Stimulated activated CD8-positive, alpha-beta memory T cell treated with anti-CD3 and anti-CD28 coated beads, Interleukin-7, amount 100 ng/mL, for 1 hour (primary cell): Measurements from ENCODE around the gene KIAA1549.

Source experiments
- DNase-seq, 2 donors: peaks; one replicate each; pipeline ENCODE4 v3.0.0-alpha.2; 2020; ENCODE audit warnings: low read depth in 2 of 2

Gene KIAA1549

DNA sequence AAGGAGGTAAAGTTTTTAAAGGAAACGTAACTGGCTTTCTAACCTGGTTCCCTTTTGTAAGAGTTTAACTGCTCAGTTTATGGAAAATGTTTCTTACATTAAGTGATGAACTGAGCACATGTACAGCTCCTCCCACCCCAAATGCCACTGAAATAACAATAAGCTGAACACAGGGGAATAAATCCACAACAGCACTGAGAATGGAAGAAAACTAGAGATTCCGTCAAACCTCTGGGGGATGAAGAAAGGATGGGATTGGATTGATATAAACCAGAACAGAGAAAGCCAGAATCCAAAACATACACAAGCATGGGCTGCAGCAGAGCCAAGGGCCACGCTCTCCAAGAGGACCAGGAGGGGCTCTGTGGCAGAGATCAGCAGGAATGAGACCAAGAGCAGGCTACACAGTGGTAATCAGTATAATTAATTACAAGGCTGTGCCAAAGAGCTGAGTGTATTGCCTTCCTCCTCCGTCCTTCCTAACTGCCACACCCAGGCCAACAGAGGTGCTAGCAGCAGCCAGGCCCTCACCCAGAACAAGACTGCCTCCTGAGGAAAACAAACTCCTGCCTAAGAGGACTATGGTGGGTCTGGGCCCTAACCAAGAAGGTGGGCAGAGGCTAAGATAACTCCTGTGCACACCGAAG is 73.9 kb downstream of the KIAA1549 start:
- DNase-seq: no peak

DNA sequence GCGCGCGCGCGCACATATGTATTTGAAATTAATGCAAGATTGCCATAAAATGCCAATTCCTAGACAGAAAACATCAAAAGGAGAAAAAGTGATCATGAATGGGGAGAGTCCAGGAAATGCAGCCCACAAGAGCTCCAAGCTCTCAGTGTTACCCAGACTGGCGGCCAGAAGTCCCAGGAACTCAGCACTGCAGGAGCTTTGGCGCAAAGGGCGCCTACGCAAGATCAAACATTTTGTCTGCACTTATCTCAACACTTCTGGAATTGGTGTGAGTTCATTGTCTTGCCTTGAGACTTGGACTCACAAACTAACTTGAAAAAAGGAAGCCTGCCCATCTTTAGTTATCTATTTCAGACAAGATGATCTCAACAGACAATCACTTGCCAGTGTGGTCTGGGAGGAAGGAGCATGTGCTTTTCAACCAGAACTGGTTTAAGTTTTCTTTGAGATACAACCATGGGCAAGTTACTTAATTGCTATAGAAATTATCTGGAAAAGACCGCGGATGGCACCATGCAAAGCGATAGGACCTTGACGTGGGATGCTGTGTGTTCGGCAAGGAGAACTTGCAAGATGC is 77.2 kb downstream of the KIAA1549 start:
- DNase-seq: no peak

DNA sequence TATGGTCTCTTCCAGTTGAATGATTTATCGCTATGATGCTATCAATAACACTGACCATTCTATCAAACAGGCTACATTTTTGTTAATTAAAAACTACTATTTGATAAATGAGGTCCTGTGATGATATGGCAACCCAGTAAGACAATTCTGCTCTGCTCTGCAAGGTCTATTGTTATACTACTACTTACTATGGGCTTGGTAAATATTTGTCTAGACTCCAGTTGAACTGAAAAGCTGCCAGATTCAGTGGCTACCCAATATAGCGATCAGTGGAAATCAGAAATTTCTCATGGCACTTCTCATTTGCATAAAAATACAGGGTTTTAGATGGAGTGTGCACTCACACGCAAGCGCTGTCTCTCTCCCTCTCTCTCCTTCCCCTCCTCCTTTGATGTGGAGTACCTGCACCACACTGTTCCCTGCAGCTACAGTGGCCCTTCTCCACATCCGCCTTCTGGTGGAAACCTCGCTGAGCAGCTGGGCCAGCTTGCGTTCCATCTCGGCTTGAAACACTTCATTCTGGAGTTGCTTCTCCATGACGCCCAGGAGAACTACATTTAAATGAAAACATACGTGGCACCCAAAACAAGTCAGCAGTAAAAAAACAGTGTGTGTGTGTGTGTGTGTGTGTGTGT is 77.9 kb downstream of the KIAA1549 start:
- peak in 1 of 2 donors; percentile 40 for DNase-seq

DNA sequence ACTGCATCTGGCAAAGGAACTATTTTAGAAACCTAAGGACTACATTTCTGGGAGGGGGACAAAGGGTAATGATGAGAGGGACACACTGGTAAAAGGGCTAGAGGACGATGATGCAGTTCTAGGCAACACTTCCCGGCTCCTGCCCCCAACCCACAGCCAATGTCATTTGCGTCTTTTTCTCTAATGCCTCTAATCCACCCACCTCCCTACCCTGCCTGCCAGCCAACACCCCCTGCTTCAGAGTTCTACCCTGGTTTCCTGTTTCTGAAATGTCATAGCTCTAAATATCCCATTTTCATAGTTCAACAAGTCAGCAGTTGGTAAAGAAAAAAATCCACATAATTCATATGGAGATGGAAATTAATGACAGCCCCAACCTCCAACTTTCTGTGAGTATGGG is 79.0 kb downstream of the KIAA1549 start:
- no peak for DNase-seq

DNA sequence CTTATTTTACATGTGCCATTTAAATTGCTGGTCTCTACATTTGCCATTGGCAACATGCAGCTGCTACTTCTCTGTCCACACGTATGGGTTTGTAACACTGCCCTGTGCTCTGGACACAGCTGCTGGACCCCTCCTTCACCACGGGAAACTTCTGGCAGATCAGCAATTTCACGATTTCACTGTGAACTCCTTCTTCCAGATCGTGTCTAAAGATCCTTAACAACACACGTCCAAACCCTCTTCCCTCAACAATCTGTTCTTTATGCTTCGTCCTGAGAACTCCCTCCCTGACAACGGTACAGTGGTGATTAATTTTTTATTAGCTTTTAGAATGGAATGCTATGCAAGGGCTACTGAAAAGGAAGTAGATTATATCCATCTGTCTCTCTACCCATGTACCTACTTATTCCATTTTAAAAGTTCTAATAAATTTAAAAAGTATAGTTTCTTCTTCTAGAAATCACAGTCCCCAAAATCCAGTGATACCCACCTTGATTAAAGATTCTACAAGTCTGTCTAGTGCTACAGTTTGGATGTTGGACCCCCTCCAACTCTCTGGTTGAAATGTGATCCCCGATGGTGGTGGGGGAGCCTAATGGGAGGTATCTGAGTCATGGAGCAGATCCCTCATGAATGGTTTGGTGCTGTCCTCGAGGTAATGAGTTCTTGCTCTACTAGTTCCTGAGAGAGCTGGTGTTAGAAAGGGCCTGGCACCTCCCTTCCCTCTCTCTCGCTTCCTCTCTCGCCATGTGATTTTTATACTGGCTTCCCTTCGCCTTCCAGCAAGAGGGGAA is 81.0 kb downstream of the KIAA1549 start:
- no peak for DNase-seq

DNA sequence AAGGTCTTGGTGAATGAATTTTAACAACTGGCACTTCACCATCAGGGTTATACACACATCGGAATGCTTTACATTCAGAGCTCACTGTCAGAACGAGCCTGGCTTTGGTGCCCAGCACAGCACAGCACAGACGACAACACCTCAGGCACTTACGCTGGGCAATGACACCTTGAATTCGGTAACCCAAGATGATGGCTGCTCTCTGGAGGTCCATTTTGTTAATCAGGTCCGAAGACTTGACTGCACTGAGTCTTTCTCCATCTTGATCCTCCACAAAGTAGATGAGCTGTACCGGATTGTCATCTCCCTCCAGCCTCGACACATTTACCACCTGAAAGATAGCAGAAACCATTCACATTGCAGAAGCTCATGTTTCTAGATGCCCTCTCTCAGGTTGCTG is 82.4 kb downstream of the KIAA1549 start:
- DNase-seq: no peak

DNA sequence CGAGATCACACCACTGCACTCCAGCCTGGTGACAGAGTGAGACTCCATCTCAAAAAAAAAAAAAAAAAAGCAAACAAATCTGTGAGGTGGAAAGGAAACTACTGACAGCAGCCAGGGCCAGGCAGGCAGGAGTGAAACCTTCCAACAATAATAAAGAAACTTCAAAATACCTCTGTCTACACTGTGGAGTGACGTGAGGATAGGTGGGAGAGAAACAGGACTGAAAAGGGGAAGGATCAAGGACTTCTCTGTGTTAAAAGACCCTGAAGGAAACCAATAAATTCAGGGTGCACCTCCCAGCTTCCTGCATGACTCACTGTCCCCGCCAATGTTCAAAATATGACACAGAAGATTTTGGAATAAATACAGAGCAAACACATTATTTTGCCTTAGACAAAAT is 82.9 kb downstream of the KIAA1549 start:
- no peak for DNase-seq

DNA sequence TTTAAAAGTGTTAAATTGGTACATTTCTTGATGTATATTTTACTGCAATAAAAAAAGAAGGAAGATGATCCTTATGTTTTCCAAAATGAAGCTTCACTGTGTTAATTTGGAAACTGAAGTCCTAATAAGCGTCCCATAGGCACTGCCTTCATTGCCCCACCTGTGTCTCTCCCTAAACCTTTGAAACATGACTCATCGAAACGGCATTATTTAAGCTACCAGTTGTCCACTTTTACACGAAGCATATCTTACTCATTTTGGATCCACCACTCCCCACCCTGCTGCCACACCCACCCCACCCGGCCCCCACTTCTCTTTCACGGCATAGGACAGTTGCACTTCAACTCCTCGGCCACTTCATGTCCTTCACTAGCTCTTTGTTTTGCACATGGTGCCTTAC is 85.5 kb downstream of the KIAA1549 start:
- no peak for DNase-seq

DNA sequence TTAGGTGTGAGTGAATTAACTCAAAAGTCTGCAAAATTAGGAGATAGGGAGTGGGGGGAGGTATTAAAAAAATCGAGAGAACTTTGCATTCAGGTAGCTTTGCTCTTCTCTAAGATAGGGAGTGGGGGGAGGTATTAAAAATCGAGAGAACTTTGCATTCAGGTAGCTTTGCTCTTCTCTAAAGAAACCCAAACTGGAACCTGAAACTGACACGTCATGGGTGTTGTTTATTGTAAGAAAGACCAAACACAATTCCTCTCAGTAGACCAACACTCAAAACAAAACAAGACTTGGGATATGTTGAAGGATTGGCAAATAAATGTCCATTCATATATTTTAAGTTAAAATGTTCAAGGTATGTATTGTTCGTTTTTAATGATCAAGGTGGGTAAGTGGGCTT is 87.9 kb downstream of the KIAA1549 start:
- DNase-seq: no peak

DNA sequence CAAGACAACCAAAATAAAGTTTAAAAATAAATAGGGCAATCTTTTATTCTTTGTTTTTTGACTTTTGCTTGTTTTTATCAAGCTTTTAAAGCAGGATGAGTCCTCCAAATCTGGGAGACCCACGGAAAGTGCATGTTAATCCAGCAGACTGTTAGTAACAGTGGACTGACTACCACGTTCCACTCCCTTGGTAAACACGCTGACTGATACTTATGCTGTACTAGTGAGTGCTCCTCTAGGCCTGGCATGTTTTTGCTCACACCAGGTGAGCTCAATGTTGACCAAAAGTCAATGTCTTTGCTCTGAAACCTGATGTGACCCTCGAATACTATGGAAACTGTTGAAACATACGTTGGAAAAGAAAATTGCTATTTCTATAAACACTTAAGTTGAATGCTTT is 88.4 kb downstream of the KIAA1549 start:
- no peak for DNase-seq

DNA sequence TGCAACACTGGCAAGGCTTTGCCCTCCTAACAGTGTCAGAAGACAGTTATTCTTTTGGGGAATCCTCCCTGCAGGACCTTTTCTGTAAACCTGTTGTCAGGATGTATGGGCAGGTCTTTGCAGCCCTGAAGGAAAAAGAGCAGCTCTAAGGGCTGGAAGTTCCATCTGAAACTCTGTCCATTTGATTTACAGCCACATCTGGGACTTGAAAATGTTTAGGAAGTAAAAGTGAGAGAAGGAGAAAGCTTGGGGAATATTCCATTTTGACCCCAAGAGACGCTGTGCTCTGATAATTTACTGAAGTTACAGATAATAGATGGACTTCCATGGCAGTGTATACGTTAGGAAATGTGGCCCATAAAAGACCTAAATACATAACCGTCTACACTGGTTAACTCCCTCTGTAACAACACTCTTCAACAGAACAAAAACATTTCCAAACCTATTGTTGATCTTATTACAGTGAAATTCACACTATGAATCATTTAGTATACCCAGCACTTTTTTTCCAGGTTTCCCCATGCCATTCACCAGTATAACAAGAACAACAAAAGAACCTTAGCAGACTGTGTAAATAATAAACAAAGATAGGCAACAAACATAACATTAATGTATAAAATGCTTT is 89.1 kb downstream of the KIAA1549 start:
- DNase-seq: no peak

DNA sequence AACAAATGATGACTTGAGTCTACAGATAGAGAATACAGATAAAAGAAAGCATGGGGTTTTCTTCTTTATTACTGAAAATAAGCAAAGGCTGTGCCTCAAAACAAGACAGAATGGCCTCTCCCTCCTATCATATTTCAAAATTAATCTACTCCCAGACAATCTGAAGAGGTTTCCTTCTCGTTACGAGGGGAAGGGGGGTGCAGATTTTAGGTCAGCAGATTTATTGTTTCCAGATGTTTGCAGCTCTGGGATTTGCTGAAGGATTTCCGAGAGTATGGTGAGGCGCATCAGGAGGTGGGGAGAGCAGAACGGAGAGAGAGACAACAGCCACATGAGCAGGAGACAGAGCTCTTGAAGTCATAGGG is 89.8 kb downstream of the KIAA1549 start:
- no peak for DNase-seq

DNA sequence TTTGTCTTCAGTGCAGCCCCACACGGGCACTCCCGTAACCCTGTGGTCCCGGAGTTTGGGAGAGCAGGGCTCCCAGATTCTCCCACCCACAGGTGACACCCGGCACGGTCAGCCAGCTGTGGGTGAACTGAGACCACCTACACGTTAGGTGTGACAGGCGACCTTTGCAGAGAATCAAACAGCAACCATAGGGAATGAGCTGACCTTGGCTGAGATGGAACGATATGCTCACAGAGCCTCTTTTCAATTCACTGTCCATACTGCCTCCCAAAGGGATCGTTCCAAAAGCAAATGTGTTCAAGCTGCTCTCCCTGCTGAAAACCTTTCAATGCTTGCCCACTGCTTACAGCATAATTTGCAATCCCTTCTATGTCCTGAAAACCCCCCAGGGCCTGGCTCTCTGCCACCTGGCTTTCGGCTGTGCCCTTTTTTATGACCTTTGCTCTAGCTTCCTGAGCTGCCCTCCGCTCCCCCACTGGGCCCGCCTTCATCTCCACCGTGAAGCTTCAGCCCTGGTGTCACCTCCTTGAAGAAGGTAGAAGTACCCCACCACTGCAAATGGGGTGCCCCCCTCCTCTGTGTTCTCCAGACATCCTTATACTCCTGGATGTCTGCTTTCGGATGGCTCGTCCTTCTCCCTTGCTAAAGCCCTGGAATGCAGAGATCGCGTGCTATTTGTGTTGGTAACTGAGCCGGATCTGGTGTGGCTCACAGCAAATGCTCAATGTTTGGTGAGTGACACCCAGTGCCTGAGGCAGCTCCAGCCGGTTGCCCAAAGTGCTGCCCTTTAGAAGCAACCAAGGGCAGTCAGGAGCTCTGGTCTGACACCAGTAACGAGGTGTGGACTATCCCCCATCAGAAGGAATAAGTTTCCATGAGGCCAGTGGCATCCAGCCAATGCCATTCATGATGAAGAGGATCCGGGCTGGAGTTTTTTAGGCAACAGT is 90.4 kb downstream of the KIAA1549 start:
- no peak for DNase-seq

DNA sequence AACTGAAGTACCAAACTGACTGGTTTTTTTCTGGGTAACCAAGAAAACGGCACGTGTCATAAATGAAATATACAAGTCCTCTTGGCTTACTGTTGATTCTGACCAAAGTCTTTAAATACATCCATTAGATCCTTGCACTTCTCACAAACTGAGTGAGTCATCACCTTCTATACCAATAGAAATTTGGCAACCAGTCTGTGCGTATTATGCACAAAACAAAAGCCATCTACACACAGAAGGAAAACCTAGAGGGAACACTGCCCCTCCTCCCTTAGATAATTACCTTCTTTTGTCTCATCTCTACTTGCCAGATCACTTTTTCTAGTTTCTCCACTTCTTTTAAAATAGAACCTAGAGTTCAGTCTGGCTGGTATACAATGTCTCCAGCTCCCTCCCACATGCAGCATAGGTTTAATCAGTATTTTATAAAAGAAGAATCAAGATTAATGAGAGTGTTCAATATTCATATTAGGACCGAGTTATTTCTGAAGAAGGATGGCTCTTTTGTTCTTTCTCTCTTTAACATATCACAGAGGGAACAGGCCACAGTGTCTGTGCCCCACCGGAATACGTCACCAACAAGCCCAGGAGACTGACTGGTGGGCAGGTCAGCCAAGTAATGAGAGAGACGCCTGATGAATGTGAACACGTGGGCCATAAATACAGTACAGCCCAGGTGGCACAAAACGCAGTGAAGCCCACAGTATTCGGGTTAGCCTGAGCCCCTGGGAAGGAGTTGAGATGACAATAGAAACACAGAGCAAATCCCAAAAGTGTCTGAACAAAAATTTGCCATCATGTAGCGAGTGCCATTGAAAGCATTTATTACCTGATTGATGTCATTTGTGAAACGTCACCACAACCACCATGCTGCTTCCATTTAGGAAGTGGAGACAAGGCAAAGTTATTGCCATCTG is 91.3 kb downstream of the KIAA1549 start:
- no peak for DNase-seq

DNA sequence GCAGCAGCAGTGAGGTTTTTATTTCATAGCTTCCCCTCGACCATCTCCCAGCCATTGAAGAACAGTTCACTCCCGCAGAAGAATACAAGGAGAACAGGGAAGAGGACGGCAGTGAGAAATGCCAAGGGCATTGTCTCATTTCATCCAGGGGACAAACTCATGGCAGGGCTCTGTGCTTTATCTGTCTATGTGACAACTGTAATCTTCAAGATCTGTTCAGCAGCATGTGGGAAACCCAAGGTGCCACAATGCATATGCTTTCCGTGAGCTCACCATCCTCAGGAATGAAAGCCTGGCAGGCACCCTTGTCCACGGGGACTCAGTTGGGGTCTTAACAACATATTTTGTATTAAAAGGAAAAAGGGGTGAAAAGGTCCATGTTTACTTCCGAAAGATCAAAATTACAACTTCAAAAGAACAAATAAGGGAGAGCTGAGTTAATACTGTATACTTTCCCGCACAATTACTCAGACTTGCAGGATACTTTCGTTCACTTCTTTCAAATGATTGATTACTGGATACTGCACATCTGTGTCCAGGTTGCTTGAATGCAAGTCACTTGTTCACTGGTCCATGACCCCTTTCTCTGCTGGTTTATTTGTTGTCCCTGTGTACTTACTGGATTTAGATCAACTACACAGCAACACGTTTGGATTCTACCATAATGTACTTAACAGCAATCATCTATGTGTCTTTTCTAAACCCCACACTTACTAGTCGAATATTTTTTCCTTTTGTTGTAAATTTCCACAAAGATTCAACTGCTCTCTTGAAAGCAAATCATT is 93.1 kb downstream of the KIAA1549 start:
- DNase-seq: no peak

DNA sequence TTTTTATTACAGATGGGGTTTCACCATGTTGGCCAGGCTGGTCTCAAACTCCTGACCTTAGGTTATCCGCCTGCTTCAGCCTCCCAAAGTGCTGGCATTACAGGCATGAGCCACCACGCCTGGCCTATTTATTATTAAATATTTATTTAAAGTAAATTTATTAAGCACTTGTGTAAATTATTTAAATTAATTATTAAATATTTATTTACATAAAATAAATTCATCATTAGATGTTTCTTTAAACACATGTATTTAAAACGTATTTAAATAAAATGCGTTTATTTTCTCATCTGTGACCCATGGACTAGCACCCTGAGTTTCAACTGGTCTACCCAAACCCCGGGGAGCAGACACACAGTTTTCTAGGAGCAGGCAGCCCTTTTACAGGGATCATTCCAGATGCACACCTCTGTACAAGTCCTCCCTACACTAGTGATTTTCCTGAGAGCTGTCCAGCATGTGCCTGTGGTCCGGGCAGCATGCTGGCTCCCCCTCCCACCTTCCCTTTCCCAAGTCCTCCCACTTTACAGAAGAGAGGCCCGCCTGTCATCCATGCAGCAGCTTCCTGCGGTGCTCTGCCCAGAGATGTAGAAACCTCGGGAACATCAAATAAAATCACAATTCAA is 94.0 kb downstream of the KIAA1549 start:
- no peak for DNase-seq

DNA sequence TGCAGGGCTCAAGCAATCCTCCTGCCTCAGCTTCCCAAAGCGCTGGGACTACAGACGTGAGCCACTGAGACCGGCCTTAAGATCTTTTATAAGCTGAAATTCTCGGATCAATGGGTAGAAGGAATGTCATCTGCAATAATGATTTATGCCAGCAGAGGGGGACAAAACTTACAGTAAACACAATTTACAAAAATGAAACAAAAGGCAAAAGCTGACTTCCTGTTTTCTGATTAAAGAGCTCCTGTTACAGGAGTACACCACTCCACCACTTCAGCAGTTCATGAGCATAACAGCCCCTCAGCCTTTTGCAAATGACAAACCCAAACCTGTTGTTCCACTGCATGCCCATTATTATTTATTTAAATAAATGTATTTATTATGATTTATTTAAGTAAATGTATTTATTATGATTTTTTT is 94.7 kb downstream of the KIAA1549 start:
- no peak for DNase-seq

DNA sequence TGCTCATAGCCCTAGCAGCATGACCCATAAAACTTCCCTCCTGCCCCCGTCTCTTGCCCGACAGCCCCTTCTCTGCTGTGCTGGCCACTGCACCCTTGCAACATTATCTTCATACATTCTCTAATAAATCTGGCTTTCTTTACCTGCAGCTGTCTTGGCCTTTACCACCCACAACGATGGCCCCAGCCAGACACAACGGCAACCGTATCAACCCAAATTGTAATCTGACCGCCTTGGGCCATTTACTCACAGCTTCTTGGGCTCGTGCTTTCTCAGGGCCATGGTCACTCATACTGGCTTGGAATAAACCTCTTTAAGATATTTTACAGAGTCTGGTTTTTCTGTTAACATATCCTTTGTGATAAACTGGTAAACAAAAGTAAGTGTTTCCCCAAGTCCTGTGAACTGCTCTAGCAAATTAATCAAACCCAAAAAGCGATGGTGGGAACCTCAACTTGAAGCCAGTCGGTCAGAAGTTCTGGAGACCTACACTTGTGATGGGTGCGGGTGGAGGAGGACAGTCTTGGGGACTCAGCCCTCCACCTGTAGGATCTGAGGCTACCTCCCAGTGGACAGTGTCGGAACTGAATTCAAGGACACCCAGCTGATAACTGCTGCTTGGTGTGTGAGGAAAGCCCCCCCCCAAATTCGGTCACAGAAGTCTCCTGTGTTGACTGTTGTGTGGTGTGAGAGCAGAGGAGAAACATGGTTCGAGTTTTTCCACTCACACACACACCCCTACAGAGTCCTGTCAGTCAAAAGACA is 95.6 kb downstream of the KIAA1549 start:
- DNase-seq: no peak
